ENCODE data around the gene RPN2.

Gene RPN2

GRCh38 chr20:37243937-37244571, 64.9 kb downstream of the RPN2 start:
- DNase-seq, result no peak

DNA sequence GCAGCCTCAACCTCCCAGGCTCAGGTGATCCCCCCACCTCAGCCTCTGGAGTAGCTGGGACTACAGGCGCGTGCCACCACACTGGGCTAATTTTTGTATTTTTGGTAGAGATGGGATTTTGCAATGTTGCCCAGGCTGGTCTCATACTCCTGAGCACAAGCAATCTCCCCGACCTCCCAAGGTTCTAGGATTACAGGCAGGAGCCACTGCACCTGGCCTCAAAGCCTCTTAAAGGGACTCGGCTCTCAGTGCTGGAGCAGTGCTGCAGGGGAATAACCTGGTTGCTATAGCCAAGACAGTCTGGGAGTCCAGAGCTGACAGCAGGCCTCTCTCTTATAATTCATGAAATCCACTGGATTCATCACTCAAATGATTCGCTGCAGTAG, 65.4 kb downstream of the RPN2 start:
- no peak for DNase-seq

GRCh38 chr20:37245216-37246150, 66.4 kb downstream of the RPN2 start:
- no peak for DNase-seq

DNA sequence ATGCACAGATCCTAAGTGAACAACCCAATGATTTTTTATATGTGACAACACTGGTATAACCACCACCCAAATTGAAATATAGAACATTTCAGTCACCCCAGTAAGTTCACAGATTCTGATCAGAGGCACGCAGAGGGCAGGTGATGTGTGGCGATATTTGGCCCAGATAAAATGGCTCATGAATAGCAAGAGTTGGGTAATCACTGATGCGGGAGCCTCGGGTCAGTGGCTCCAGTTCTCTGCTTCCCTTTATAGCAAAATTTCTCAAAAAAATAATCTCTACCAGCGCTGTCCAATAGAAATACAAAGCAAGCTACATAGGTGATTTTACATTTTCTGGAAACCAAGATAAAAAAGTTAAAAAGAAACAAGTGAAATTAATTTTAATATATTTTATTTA, 67.6 kb downstream of the RPN2 start:
- no peak for DNase-seq

DNA sequence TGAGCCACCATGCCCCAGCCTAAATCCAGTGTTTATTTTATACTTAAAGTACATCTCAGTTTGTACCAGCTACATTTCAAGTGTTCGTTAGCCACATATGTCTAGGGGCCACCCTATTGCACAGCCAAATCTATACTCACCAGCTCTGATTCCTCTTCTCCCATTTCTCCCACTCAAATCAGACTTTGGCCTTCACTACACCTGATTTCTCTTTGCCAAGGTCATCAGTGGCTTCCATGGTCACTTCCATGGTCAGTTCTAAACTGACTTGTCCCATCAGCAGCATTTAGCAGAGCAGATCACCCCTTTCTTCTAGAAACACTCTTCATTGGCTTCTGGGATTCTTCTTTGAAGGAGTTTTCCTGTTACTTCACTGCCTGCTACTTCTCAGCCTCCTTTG, 68.4 kb downstream of the RPN2 start:
- no peak for DNase-seq

DNA sequence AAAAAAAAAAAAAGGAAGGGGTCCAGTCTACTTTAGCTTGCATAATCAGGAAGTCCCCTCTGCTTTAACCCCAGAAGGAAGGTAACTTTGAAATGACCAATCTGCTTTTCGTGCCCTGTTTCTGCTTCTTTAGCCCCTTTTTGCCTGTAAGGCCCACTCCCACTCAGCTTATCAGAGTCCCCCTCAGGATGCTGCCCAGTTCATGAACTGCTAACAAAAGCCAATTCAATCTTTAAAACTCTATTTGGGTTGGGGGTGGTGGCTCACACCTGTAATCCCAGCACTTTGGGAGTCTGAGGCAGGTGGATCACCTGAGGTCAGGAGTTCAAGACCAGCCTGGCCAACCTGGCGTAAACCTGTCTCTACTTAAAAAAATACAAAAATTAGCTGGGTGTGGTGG, 70.2 kb downstream of the RPN2 start:
- DNase-seq, result no peak

DNA sequence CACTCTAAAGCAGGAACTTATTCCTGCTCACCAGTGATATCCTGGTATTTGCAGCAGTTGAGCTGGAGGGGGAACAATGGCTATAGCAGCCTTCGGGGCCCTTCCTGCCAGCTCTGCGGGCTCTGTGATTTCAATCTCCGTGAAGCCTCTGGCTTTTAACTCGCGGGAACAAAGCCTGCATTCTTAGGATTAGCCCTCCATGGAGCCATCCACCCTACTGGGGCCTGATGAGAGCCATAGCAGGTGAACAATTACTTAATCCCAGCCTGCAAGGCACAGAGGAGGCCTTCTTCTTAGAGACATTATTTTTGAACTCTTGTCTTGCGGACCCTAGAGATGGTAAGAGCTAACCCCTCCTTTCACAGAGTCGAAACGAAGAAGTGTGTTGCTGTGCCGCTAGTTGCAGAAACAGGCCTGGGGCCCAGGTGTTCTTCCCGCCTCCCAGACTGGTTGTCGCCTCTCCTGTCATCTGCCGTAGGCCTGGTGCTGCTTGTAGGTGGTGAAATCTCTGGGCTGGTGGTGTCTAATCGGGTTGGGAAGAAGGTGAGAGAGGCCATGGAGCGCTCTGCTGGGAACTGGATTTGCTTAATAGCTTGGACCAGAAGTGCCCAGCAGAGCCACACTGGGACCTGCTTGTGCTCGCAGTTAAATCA, 72.8 kb downstream of the RPN2 start:
- no peak for DNase-seq

DNA sequence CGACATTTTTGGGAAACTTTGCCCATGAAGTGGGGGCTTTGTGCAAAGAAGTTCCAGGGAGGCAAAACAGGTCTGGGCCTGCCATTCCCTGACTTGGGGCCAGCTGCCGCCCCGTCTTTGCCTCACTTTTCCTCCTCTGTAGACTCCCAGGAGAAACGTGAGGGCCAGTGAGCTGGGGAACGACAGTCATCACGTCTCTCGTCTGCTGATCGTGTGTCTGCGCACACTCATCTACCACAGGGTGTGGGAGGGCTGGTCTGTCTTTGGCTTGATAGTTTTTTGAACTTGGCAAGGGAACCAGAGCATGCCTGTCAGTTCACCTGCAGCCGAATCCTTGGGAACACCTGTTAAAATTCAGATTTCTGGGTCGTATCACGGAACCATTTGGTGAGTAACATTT, 74.0 kb downstream of the RPN2 start:
- no peak for DNase-seq

DNA sequence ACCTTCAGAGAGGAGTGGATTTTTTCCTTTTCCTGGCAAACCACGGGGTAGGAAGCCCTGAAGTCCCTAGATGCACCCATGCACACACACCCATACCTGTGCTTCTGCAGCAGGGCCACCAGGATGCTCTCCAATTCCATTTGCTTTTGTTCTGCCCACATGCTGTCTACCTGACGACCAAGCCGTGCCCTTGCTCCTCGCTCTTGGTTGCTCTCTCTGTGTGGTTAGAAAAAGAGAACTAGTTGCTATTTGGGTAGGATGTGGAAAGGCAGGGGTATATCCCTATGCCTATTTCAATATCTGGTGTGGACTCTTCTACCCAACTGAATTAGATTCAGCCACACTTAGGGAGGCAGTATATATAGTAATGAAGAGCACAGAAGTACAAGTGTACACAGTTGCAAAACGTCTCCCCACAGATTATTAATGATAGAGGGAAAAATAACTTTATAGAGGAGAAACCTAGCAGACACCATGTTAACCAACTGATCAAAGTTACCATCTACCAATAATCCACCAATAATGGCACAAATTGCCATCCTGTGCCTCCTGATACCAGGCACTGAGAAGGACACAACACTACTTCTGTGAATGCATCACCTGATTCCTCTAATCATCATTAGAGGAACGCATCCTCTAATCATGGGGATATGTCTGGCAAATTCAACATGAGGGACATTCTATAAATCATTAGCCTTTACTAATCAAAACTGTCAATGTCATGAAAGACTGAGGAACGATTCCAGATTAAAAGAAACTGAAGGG, 75.2 kb downstream of the RPN2 start:
- no peak for DNase-seq

GRCh38 chr20:37256286-37256685, 77.2 kb downstream of the RPN2 start:
- no peak for DNase-seq

DNA sequence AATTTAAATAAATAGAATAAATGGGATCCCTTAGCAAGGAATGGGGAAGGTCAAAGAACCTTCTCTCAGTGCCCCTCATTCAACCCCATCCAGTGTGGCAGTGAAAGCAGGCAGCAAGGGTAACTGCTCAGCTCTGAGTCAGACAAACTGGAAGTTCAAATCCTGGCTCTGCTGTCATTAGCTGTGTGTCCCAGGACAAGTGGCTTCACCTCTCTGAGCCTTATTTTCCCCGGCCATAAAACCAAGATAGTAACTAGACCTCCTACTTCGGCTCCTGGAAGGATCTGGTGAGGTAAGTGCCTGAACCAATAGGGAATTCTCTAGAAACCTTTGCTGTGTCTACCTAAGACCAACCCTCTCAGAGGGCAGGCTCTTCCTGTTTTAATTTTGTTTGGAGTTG, 78.4 kb downstream of the RPN2 start:
- DNase-seq, result no peak

DNA sequence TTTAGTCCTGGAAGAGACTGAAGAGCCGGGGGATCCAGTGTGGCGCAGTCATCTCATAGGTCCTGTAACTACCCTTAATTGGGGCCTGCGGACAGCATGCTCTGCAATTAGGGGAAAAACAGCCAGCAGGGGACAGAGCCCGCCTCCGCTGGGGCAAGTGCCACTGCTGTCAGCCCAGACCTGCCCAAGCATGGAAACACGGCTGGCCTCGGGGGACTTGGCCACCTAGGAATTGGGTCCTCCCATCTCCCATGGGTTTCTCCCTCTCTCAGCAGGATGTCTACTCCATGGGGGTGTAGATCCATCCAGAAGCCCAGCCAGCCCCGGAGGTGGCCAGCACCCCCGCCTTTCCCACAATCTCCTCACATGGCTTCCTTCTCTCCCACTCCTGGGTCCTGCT, 78.9 kb downstream of the RPN2 start:
- no peak for DNase-seq

DNA sequence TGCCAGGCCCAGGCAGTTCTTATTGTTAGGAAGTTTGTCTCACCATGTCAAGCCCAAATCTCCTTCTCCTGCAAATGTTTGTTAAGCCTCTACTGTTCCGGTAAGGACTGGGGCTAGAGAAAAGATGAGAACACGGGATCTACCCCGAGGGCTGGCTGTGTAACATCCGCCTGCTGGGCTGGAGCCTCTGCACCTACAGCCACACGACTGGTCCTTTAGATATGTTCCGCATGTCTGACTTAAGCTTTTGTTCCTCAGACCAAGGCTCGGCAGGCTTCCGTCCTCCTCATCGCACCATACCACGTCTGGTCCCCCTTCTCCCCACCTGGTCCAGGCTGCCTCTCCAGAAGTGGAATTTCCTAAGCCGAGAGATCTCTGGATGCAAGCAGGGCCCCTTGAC, 79.9 kb downstream of the RPN2 start:
- DNase-seq, result no peak

DNA sequence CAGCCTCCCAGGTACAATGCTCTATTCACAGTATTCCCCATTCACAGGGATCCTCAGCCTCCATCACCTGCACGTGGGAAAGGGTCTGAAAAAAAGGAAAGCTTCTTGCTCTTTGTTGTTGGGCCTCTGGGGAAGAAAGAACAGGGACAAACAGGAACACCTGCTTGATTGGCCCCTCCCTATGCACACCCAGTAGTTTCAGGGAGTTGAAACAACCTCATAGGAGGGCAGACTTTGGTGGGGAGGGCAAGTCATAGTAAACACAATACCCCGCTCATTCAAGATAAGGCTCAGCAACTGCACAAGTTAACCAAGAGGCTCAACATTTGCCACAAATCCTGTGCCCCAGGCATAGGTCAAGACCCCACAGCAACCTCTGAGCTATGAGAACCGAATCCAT, 80.7 kb downstream of the RPN2 start:
- DNase-seq, result no peak

DNA sequence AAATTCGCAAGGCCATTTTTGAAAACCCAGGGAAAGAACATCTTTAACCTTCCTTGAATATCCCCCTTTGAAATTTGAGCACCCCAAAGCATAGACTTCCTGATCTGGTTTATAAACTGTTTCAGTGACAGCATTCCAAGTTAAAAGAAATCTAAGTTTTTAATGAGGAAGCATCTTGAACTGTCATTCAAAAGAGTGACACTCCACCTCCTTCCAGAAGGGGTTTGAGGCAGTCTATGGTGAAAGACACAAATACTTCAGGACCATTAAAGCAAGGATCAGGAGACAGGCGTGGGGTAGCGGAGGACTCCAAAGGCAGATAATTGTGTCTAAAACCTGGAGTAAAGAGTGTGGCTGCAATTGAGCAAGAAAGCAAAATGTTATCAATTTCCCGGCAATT, 81.8 kb downstream of the RPN2 start:
- DNase-seq, result no peak

GRCh38 chr20:37261714-37262113, 82.6 kb downstream of the RPN2 start, which contains the start of gene GHRH:
TSS of gene GHRH (minus strand) at chr20:37261814. CDS start at chr20:37256889, 4,925 bp downstream.
- no peak for DNase-seq

DNA sequence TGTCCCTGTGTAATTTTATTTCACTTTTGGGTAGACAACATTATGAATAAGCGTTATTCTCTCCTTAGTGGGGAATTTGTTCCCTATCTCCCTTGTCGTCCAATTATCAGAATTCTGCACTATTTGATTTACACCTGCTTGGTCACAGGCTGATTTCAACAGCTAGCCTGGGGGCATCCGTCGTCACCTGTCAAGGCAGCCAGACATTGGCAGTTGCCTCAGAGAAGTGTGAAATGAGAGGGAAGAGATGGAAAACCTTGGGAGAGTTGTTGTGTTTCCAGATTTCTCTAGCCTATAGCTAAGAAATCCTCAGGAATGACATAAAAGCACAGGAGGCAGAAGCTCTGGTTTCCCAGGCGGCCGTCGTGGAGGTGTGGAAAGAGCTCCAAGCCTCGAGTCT, 83.4 kb downstream of the RPN2 start:
- DNase-seq, result no peak

DNA sequence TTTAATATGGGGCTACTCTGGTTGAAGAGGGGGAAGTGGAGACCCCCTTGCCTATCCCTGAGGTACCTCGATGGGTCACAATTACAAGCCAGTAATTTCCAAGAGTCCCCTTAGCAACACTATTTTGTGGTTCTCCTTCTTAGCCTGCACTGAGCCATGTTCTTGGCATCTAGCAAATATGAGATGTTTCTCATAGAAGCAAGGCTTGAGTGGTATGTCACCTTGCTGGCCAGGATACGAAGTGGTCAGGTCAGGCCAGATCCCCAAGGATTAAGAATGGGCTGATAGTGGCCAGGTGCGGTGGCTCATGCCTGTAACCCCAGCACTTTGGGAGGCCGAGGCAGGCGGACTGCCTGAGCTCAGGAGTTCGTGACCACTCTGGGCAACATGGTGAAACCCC, 84.6 kb downstream of the RPN2 start:
- no peak for DNase-seq

DNA sequence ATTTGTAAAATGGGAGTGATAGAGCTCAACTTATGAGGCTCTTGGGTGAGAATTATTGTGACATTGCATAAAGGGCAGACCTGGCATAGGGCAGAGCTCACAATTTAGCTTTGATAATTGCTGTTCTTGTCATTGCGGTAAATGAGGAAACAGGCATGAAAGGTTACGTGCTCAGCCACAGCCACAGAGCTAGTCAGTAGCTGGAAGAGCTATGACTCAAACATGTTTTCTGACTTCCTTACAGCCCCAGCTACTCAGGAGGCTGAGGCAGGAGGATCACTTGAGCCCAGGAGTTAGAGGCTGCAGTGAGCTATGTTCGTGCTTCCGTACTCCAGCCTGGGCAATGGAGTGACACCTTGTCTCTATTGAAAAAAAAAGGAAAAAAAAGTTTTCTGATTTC, 86.0 kb downstream of the RPN2 start:
- no peak for DNase-seq

DNA sequence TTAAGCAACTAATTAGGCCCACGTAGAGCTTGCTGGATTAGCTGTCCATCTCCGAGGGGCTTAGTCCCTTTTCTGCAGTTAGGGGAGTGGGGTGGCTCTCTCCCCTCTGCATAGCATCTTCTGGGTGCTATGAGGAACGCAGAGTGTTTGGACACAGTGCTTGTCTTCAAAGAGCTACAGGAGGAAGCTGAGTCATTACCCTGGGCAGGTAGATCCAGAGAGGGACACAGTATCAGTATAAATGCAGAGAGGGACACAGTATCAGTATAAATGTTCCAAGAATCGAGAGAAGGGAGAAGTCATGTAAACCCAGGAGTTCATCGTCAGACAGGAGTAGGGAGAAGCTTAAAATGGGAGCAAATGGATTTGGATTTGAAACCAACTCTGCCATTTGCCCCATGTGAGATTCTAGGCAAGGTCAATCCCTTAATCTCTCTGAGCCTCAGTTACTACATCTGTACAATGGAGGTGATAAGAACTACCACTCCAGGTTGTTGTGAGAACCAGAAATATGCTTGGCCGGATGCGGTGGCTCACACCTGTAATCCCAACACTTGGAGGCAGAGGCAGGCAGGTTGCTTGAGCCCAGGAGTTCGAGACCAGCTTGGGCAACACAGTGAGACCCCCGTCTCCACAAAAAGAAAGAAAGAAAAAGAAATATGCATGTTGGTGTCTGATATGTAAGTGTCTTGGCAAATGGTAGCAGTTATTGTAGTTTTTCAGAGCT, 88.0 kb downstream of the RPN2 start:
- no peak for DNase-seq

GRCh38 chr20:37267667-37268313, 88.7 kb downstream of the RPN2 start:
- no peak for DNase-seq

All from T-helper 9 cell (primary cell).